IMR-90 (cell line): ENCODE results near the gene PROB1. TPM values are rescaled to one million over a fixed set of nuclear protein-coding genes. Genes with fewer than 3 reads are reported as not detected.

ENCODE experiments used
- ATAC-seq: fragments of 200-7000 bp; cut with Tn5 transposase; 2 replicates; pipeline ENCODE4 v1.9.1; 2020; ENCODE audit warnings: low read depth, mild to moderate bottlenecking, moderate library complexity
- BruUV-seq: library from RNA; stranded (reverse); fragments of 400-500 nt; replicated peaks from 2 replicates; lab custom pipeline; 2021; lab: Mats Ljungman, UMichigan
- CTCF ChIA-PET: fragments of 300-600 bp; formaldehyde crosslinking; extraction: SDS; loops from one replicate; lab custom pipeline; 2021; ENCODE audit warnings: antibody characterized with exemption; lab: Yijun Ruan, JAX
- POLR2A ChIA-PET: fragments of 300-600 bp; sonication (Branson Sonifier 250); formaldehyde crosslinking; loops from one replicate; lab custom pipeline; 2022; ENCODE audit warnings: antibody characterized with exemption; ENCODE audit not compliant: unreplicated experiment; lab: Charles Lee
- DNase-seq: peaks from one replicate; pipeline ENCODE4 v3.0.0; 2013
- H2AFZ ChIP-seq: replicated peaks from 2 replicates; pipeline ENCODE3; 2013; ENCODE audit warnings: low read length, mild to moderate bottlenecking; ENCODE audit not compliant: poor library complexity
- H2AK5ac ChIP-seq: 2 replicates; pipeline ENCODE4 v1.6.1; 2013; ENCODE audit warnings: low read depth, low read length, inconsistent platforms
- H2AK9ac ChIP-seq: replicated peaks from 2 replicates; pipeline ENCODE3; 2013; ENCODE audit warnings: mild to moderate bottlenecking, low read depth, low read length, moderate library complexity; ENCODE audit not compliant: poor library complexity
- H2BK120ac ChIP-seq: 2 replicates; pipeline ENCODE4 v1.6.1; 2013; ENCODE audit warnings: low read depth, low read length, inconsistent platforms
- H2BK15ac ChIP-seq: 3 replicates; pipeline ENCODE4 v1.6.1; 2013; ENCODE audit warnings: low read depth, low read length, inconsistent platforms
- H2BK20ac ChIP-seq: 2 replicates; pipeline ENCODE4 v1.6.1; 2013; ENCODE audit warnings: low read depth, mild to moderate bottlenecking, inconsistent platforms, low read length, moderate library complexity
- H2BK5ac ChIP-seq: 2 replicates; pipeline ENCODE4 v1.6.1; 2013; ENCODE audit warnings: mild to moderate bottlenecking, low read depth, low read length, inconsistent platforms; ENCODE audit not compliant: poor library complexity, severe bottlenecking
- H3K14ac ChIP-seq: replicated peaks from 2 replicates; pipeline ENCODE4 v1.6.1; 2013; ENCODE audit warnings: low read depth, low read length, inconsistent platforms
- H3K18ac ChIP-seq: 2 replicates; pipeline ENCODE4 v1.6.1; 2013; ENCODE audit warnings: low read depth, low read length, control low read depth
- H3K23ac ChIP-seq: 2 replicates; pipeline ENCODE4 v1.6.1; 2013; ENCODE audit warnings: low read depth, low read length, inconsistent platforms
- H3K27ac ChIP-seq: 2 replicates; pipeline ENCODE4 v1.5.1; 2013; ENCODE audit warnings: mild to moderate bottlenecking, control low read depth, low read length; ENCODE audit not compliant: insufficient read depth
- H3K27me3 ChIP-seq: 2 replicates; pipeline ENCODE4 v1.6.1; 2013; ENCODE audit warnings: low read length; ENCODE audit not compliant: control insufficient read depth, insufficient read depth
- H3K36me3 ChIP-seq: 2 replicates; pipeline ENCODE4 v1.6.1; 2013; ENCODE audit warnings: low read length, mixed read lengths; ENCODE audit not compliant: control insufficient read depth, insufficient read depth
- H3K4ac ChIP-seq: 2 replicates; pipeline ENCODE4 v1.6.1; 2013; ENCODE audit warnings: low read depth, low read length, inconsistent platforms
- H3K4me1 ChIP-seq: 2 replicates; pipeline ENCODE4 v1.6.1; 2013; ENCODE audit warnings: low read length, mixed read lengths; ENCODE audit not compliant: control insufficient read depth, insufficient read depth
- H3K4me2 ChIP-seq: 2 replicates; pipeline ENCODE4 v1.6.1; 2013; ENCODE audit warnings: low read depth, mild to moderate bottlenecking, control low read depth, low read length, moderate library complexity
- H3K4me3 ChIP-seq: 2 replicates; pipeline ENCODE4 v1.5.1; 2013; ENCODE audit warnings: low read depth, mild to moderate bottlenecking, control low read depth, low read length, moderate library complexity; ENCODE audit not compliant: insufficient read depth
- H3K56ac ChIP-seq: 2 replicates; pipeline ENCODE4 v1.6.1; 2013; ENCODE audit warnings: low read length, inconsistent platforms; ENCODE audit not compliant: insufficient read depth; ENCODE audit errors: extremely low read depth
- H3K79me1 ChIP-seq, 2 experiments: 2 replicates each; pipeline ENCODE4 v1.6.1; 2013; ENCODE audit warnings: low read length in 2 of 2, inconsistent platforms in 1 of 2, low read depth in 1 of 2
- H3K9ac ChIP-seq: 2 replicates; pipeline ENCODE4 v1.6.1; 2013; ENCODE audit warnings: low read depth, low read length, control low read depth
- H3K9me1 ChIP-seq: 2 replicates; pipeline ENCODE4 v1.6.1; 2013; ENCODE audit warnings: low read length, inconsistent platforms; ENCODE audit not compliant: insufficient read depth
- H3K9me3 ChIP-seq: 2 replicates; pipeline ENCODE4 v1.6.1; 2013; ENCODE audit warnings: low read length; ENCODE audit not compliant: control insufficient read depth, insufficient read depth
- H4K20me1 ChIP-seq: 2 replicates; pipeline ENCODE4 v1.6.1; 2013; ENCODE audit warnings: low read length, inconsistent platforms; ENCODE audit not compliant: insufficient read depth
- H4K5ac ChIP-seq: 2 replicates; pipeline ENCODE4 v1.6.1; 2013; ENCODE audit warnings: mild to moderate bottlenecking, low read depth, low read length, control low read depth
- H4K8ac ChIP-seq, 2 experiments: 2 replicates each; pipeline ENCODE4 v1.6.1; 2013; ENCODE audit warnings: low read depth in 2 of 2, low read length in 2 of 2, control low read depth in 1 of 2, inconsistent platforms in 1 of 2
- H4K91ac ChIP-seq: 2 replicates; pipeline ENCODE4 v1.6.1; 2013; ENCODE audit warnings: low read depth, low read length, inconsistent platforms; ENCODE audit not compliant: insufficient read depth
- BHLHE40 ChIP-seq: fragments of 150-350 bp; IDR thresholded peaks from 2 replicates; pipeline ENCODE4 v1.6.1; 2016; ENCODE audit warnings: mild to moderate bottlenecking, low read depth, low read length
- RCOR1 ChIP-seq: IDR thresholded peaks from 2 replicates; pipeline ENCODE4 v1.6.1; 2012; ENCODE audit warnings: mild to moderate bottlenecking, low read length, improper control_type of control experiment; ENCODE audit not compliant: insufficient replicate concordance
- SMC3 ChIP-seq: fragments of 150-350 bp; IDR thresholded peaks from 2 replicates; pipeline ENCODE4 v1.6.1; 2016; ENCODE audit warnings: low read depth, mild to moderate bottlenecking, antibody characterized with exemption, low read length, moderate library complexity
- WGBS, 2 experiments: methylation state at CpG; one replicate each; pipeline versions ENCODE4 v1.1.5 to v1.1.7; 2013; ENCODE audit warnings: missing lambda C conversion rate in 2 of 2; ENCODE audit not compliant: insufficient read length in 1 of 2; ENCODE audit errors: extremely low coverage in 2 of 2; 5-methylcytosine and 5-hydroxymethylcytosine counted together
- dilution Hi-C: fragments of 300-500 bp; cut with HindIII; formaldehyde crosslinking; loops from one replicate; pipeline ENCODE4 v1.14.3; 2018; ENCODE audit warnings: low sequenced_read_pairs; ENCODE audit not compliant: unreplicated experiment
- in situ Hi-C: fragments of 300-500 bp; cut with MboI; formaldehyde crosslinking; loops from 3 replicates; pipeline ENCODE4 v1.14.3; 2019; ENCODE audit warnings: low sequenced_read_pairs, inconsistent platforms, mixed read lengths
- intact Hi-C: fragments of 100-400 bp; cut with micrococcal nuclease; formaldehyde crosslinking; loops from 2 replicates; pipeline ENCODE4 v1.10.0; 2022
- polyA plus RNA-seq, 3 experiments: library from polyadenylated mRNA; depleted of rRNA; stranded (reverse); fragments of >200 nt; gene quantifications; 2 replicates each; pipeline ENCODE4 v1.2.3, GENCODE V29; 2012; ENCODE audit warnings: low replicate concordance in 1 of 3
- total RNA-seq: library from RNA; depleted of rRNA; stranded (reverse); fragments of >200 nt; gene quantifications from 2 replicates; pipeline ENCODE4 v1.2.3, GENCODE V29; 2012; rRNA removed

PROB1 gene
- total and polyA plus RNA-seq, 2 of the 4 experiments (the other 2 are of a cell fraction): under 0.01 to 0.38 TPM

GRCh38 chr5:139341689-139342422, 53.0 kb downstream of the PROB1 start, which contains the start of gene PAIP2 (continued):
- TF ChIP-seq RCOR1: no peak
- TF ChIP-seq BHLHE40: no peak; the same call in 1 of the 2 replicates

- DNase-seq (no peak), ATAC-seq (no peak)
- H3K9me1 ChIP-seq: peaks cover 8% of the 10 kb centered on the region; the same call in 1 of the 2 replicates
- H3K27me3 ChIP-seq: no peaks in the 10 kb centered on the region
- no peak overlapping the region for H4K91ac ChIP-seq
- H3K4me3 ChIP-seq: peak overlapping the region; percentile 76
- peak; percentile 98; the same call in 1 of the 2 replicates for TF ChIP-seq BHLHE40
- TF ChIP-seq SMC3: no peak
- peak overlapping the region; percentile 64; the same call in 1 of the 2 replicates for H3K14ac ChIP-seq
- H3K18ac ChIP-seq: no peak overlapping the region
- H2AK9ac ChIP-seq: peak overlapping the region; percentile 34
- H3K23ac ChIP-seq: peak overlapping the region; percentile 68; the same call in 1 of the 2 replicates
- peak overlapping the region; percentile 52; the same call in 1 of the 2 replicates for H3K9ac ChIP-seq
- H3K4me1 ChIP-seq: peaks cover 3% of the 10 kb centered on the region
- H4K20me1 ChIP-seq: peaks cover 48% of the 10 kb centered on the region
- H3K36me3 ChIP-seq: no peaks in the 10 kb centered on the region
- WGBS, 2 experiments: 9% methylated on average over 11 of the region's 17 CpGs; no CpG with 5 or more reads in 1 of the 2 experiments
- peak overlapping the region; percentile 27; the same call in 1 of the 2 replicates for H2AK5ac ChIP-seq
- H2AFZ ChIP-seq: peak overlapping the region; percentile 96
- ChIA-PET CTCF (interaction anchor here (1.3 to 1.4 kb wide), 2 partner anchors 12 to 14 kb away, joined by 3 to 4 read pairs; no protein-coding TSS in a partner anchor), POLR2A (no interaction called here)
- H3K79me1 ChIP-seq: peaks cover 0 to 42% of the 10 kb centered on the region in 2 experiments; a peak in 2 of 4 replicates
- BruUV-seq: no TSS peak
- H4K8ac ChIP-seq: peak overlapping the region in 1 of 2 experiments; percentile 75; a peak in 3 of 4 replicates
- dilution Hi-C loops (no loop called here), in situ Hi-C loops (no loop called here), intact Hi-C loops (no loop called here)
- H3K56ac ChIP-seq: no peak overlapping the region
- H3K4me2 ChIP-seq: peak overlapping the region; percentile 91
- no peak overlapping the region for H2BK120ac ChIP-seq
- no peak overlapping the region for H4K5ac ChIP-seq
- peak overlapping the region; percentile 26 for H3K27ac ChIP-seq
- no peak overlapping the region for H2BK15ac ChIP-seq
- H3K9me3 ChIP-seq: no peaks in the 10 kb centered on the region
- no peak overlapping the region for H2BK20ac ChIP-seq
- H3K4ac ChIP-seq: peak overlapping the region; percentile 17; the same call in 1 of the 2 replicates
- H2BK5ac ChIP-seq: peak overlapping the region; percentile 38
Measured at GRCh38 chr5:139341187-139341688, 53.7 kb downstream of the PROB1 start.

Other genes starting within 250 kb of the PROB1 start
- 56.1 and 61.4 TPM in 2 replicates for gene SIL1, start 196.7 kb downstream of the PROB1 start, total RNA-seq
- 66.0 and 80.7 TPM in 2 replicates for gene SIL1, start 196.7 kb downstream of the PROB1 start, polyA plus RNA-seq (2012; rRNA removed)
- gene MATR3, start 101.4 kb downstream of the PROB1 start, total RNA-seq: 207 and 367 TPM in 2 replicates
- 60.0 and 81.4 TPM in 2 replicates for gene MATR3, start 101.4 kb downstream of the PROB1 start, polyA plus RNA-seq (2012; rRNA removed)
- gene PAIP2, start 53.2 kb downstream of the PROB1 start, total RNA-seq: 41.9 and 95.0 TPM in 2 replicates
- 48.8 and 59.5 TPM in 2 replicates for gene PAIP2, start 53.2 kb downstream of the PROB1 start, polyA plus RNA-seq (2012; rRNA removed)
- gene SLC23A1, start 11.8 kb downstream of the PROB1 start, total RNA-seq: not detected in 2 replicates
- gene SLC23A1, start 11.8 kb downstream of the PROB1 start, polyA plus RNA-seq (2012; rRNA removed): not detected in 2 replicates
- gene MZB1, start 5.2 kb downstream of the PROB1 start, total RNA-seq: not detected in 2 replicates
- not detected in 2 replicates for gene MZB1, start 5.2 kb downstream of the PROB1 start, polyA plus RNA-seq (2012; rRNA removed)
- gene SPATA24, start 9.0 kb upstream of the PROB1 start, total RNA-seq: 4.3 and 4.4 TPM in 2 replicates
- 3.8 and 4.1 TPM in 2 replicates for gene SPATA24, start 9.0 kb upstream of the PROB1 start, polyA plus RNA-seq (2012; rRNA removed)
- gene DNAJC18, start 44.4 kb upstream of the PROB1 start, total RNA-seq: 9.2 and 11.1 TPM in 2 replicates
- gene DNAJC18, start 44.4 kb upstream of the PROB1 start, polyA plus RNA-seq (2012; rRNA removed): 6.3 and 8.5 TPM in 2 replicates
- gene ECSCR, start 67.6 kb upstream of the PROB1 start, total RNA-seq: 3.1 and 3.9 TPM in 2 replicates
- gene ECSCR, start 67.6 kb upstream of the PROB1 start, polyA plus RNA-seq (2012; rRNA removed): 3.6 and 3.8 TPM in 2 replicates
- not detected in 2 replicates for gene SMIM33, start 75.9 kb upstream of the PROB1 start, total RNA-seq
- gene SMIM33, start 75.9 kb upstream of the PROB1 start, polyA plus RNA-seq (2012; rRNA removed): not detected in 2 replicates
- 18.6 and 20.6 TPM in 2 replicates for gene STING1, start 87.7 kb upstream of the PROB1 start, total RNA-seq
- 61.5 and 63.5 TPM in 2 replicates for gene STING1, start 87.7 kb upstream of the PROB1 start, polyA plus RNA-seq (2012; rRNA removed)
- 35.7 and 56.7 TPM in 2 replicates for gene UBE2D2, start 166.2 kb upstream of the PROB1 start, total RNA-seq
- gene UBE2D2, start 166.2 kb upstream of the PROB1 start, polyA plus RNA-seq (2012; rRNA removed): 26.9 and 34.4 TPM in 2 replicates